Measurements from ENCODE around the gene TMEM271. TPM values are rescaled to one million over a fixed set of nuclear protein-coding genes. Genes with fewer than 3 reads are reported as not detected.

Gene TMEM271
- total RNA-seq, 4 donors from 2014 or later, result not detected

GRCh38 chr4:620201-620600 lies 44.1 kb upstream of the TMEM271 start:
- H3K36me3 ChIP-seq, result no peaks in the 10 kb centered on the region
- DNase-seq, result no peak
- no peaks in the 10 kb centered on the region for H3K27me3 ChIP-seq
- H3K4me3 ChIP-seq, result no peak overlapping the region
- no peaks in the 10 kb centered on the region for H3K9me3 ChIP-seq
- H3K4me1 ChIP-seq, result no peaks in the 10 kb centered on the region
- TF ChIP-seq CTCF (IDR thresholded peaks at IDR 0.05) (no peak), POLR2A (IDR thresholded peaks at IDR 0.05) (no peak)
- intact Hi-C loops (cut with DNase I; ENCODE audit: low total_unique reads), result no loop called here
- H3K27ac ChIP-seq, result no peak overlapping the region

DNA sequence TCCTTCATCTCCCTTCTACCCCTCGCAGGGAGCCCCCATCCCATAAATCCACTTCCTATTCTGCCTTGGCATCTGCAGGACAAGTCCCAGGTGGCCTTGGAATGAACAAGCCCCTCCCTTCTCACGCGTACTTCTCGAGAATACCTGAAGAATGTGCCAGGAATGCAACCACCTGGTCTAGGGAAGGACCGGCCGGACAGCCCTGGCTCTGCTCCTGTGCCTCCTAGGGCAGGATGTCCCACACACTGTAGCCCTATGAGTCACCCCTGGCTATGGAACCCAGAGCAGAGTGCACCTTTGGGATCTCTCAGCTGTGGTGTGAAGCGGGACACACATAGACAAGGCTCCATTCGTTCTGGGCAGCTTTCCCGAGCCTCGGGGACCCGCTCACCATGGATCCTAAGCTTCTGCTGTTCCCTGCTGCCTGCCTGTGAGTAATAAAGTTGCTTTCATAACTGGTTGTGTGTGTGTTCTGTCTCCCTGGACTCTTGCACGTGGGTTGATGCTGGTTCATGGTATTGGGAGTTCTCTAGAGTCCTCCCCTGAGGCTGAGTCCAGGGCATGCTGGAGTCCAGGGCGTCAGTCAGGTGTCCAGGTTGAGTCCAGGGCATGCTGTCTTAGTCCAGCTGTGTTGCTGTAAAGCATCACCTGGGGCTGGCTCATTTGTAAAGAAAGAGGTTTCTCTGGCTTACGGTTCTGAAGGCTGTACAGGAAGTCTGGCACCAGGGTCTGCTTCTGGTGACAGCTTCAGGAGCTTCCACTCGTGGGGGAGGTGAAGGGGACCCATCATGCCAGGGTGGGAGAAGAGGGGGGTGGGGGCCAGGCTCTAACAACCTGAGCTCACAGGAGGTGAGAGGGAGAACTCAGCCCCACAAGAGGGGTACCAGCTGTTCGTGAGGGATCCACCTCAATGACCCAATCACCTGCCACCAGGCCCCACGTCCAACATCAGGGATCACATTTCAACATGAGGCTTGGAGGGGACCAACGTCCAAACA lies 41.8 kb upstream of the TMEM271 start:
- Histone ChIP-seq H3K9me3 (no peaks in the 10 kb centered on the region), H3K27me3 (no peaks in the 10 kb centered on the region), H3K4me1 (no peaks in the 10 kb centered on the region), H3K27ac (no peak overlapping the region), H3K4me3 (no peak overlapping the region), H3K36me3 (no peaks in the 10 kb centered on the region)
- intact Hi-C loops (cut with DNase I; ENCODE audit: low total_unique reads), result no loop called here
- TF ChIP-seq POLR2A (IDR thresholded peaks at IDR 0.05), result no peak
- TF ChIP-seq CTCF (IDR thresholded peaks at IDR 0.05), result no peak
- no peak for DNase-seq

- H3K27me3 ChIP-seq, result no peaks in the 10 kb centered on the region
These were observed 41.0 kb upstream of the TMEM271 start for GRCh38 chr4:616911-617643.

GRCh38 chr4:616091-616490 lies 40.0 kb upstream of the TMEM271 start:
- no peak overlapping the region for H3K4me3 ChIP-seq
- H3K36me3 ChIP-seq, result no peaks in the 10 kb centered on the region
- DNase-seq, result no peak
- H3K27ac ChIP-seq, result no peak overlapping the region
- no peaks in the 10 kb centered on the region for H3K9me3 ChIP-seq
- no peaks in the 10 kb centered on the region for H3K27me3 ChIP-seq
- H3K4me1 ChIP-seq, result no peaks in the 10 kb centered on the region
- intact Hi-C loops (cut with DNase I; ENCODE audit: low total_unique reads), result no loop called here
- no peak for TF ChIP-seq CTCF (IDR thresholded peaks at IDR 0.05)
- TF ChIP-seq POLR2A (IDR thresholded peaks at IDR 0.05), result no peak

More at GRCh38 chr4:616911-617643, 41.0 kb upstream of the TMEM271 start:
- Histone ChIP-seq H3K27ac (no peak overlapping the region), H3K4me3 (no peak overlapping the region), H3K4me1 (no peaks in the 10 kb centered on the region), H3K9me3 (no peaks in the 10 kb centered on the region), H3K36me3 (no peaks in the 10 kb centered on the region)
- intact Hi-C loops (cut with DNase I; ENCODE audit: low total_unique reads), result no loop called here
- no peak for TF ChIP-seq CTCF (IDR thresholded peaks at IDR 0.05)
- TF ChIP-seq POLR2A (IDR thresholded peaks at IDR 0.05), result no peak
- DNase-seq, result no peak

- H3K27ac ChIP-seq, result no peak overlapping the region
- no peaks in the 10 kb centered on the region for H3K36me3 ChIP-seq
- H3K4me3 ChIP-seq, result no peak overlapping the region
- H3K9me3 ChIP-seq, result no peaks in the 10 kb centered on the region
- no peak for DNase-seq
- no peaks in the 10 kb centered on the region for H3K4me1 ChIP-seq
- H3K27me3 ChIP-seq, result no peaks in the 10 kb centered on the region
- no peak for TF ChIP-seq POLR2A (IDR thresholded peaks at IDR 0.05)
- no peak for TF ChIP-seq CTCF (IDR thresholded peaks at IDR 0.05)
- intact Hi-C loops (cut with DNase I; ENCODE audit: low total_unique reads), result no loop called here
These were observed 37.0 kb upstream of the TMEM271 start for GRCh38 chr4:613126-613525.

Measured in uterus (tissue), 4 donors.